Caco-2 (cell line): ENCODE results near the gene COL27A1. TPM values are rescaled to one million over a fixed set of nuclear protein-coding genes. Genes with fewer than 3 reads are reported as not detected.

Experiments used
- BruUV-seq: library from RNA; stranded (reverse); fragments of 400-500 nt; replicated peaks from 2 replicates; lab custom pipeline; 2021; lab: Mats Ljungman, UMichigan
- CTCF ChIA-PET: fragments of 300-600 bp; sonication (Branson Sonifier 250); formaldehyde crosslinking; loops from one replicate; lab custom pipeline; 2022; ENCODE audit warnings: antibody characterized with exemption; lab: Charles Lee
- POLR2A ChIA-PET: fragments of 300-600 bp; sonication (Branson Sonifier 250); formaldehyde crosslinking; loops from one replicate; lab custom pipeline; 2022; ENCODE audit warnings: antibody characterized with exemption; lab: Charles Lee
- DNase-seq, 2 experiments: peaks; one replicate each; pipeline versions ENCODE4 v3.0.0 to v3.0.0-alpha.2; 2020 to 2022
- H3K27me3 ChIP-seq: replicated peaks from 2 replicates; pipeline ENCODE4 v1.6.0; 2011; ENCODE audit warnings: low read length; ENCODE audit not compliant: control insufficient read depth, insufficient read depth
- H3K36me3 ChIP-seq: 2 replicates; pipeline ENCODE4 v1.5.1; 2011; ENCODE audit warnings: low read length; ENCODE audit not compliant: control insufficient read depth, insufficient read depth
- H3K4me1 ChIP-seq: fragments of 250-450 bp; sonication (Bioruptor Pico); 2 replicates; pipeline ENCODE4 v1.5.1; 2020; ENCODE audit warnings: mild to moderate bottlenecking
- H3K4me3 ChIP-seq: 2 replicates; pipeline ENCODE4 v1.5.1; 2011; ENCODE audit warnings: low read depth, mild to moderate bottlenecking, control low read depth, low read length
- H3K9me3 ChIP-seq: fragments of 250-450 bp; sonication (Bioruptor Pico); 2 replicates; pipeline ENCODE4 v1.5.1; 2020; ENCODE audit warnings: mild to moderate bottlenecking, moderate library complexity
- H3K27ac Mint-ChIP-seq: one replicate; pipeline ENCODE4 v1.8.0; 2022; ENCODE audit warnings: mixed read lengths; ENCODE audit not compliant: unreplicated experiment
- H3K27me3 Mint-ChIP-seq: one replicate; pipeline ENCODE4 v1.8.0; 2022; ENCODE audit warnings: mixed read lengths; ENCODE audit not compliant: insufficient read depth, unreplicated experiment
- H3K36me3 Mint-ChIP-seq: one replicate; pipeline ENCODE4 v1.8.0; 2022; ENCODE audit warnings: mild to moderate bottlenecking, mixed read lengths; ENCODE audit not compliant: insufficient read depth, unreplicated experiment
- H3K4me1 Mint-ChIP-seq: one replicate; pipeline ENCODE4 v1.8.0; 2022; ENCODE audit warnings: low read depth, mixed read lengths; ENCODE audit not compliant: unreplicated experiment
- H3K4me3 Mint-ChIP-seq: one replicate; pipeline ENCODE4 v1.8.0; 2022; ENCODE audit warnings: mild to moderate bottlenecking, moderate library complexity, mixed read lengths; ENCODE audit not compliant: unreplicated experiment
- H3K9me3 Mint-ChIP-seq: one replicate; pipeline ENCODE4 v1.8.0; 2022; ENCODE audit warnings: mixed read lengths; ENCODE audit not compliant: unreplicated experiment
- CTCF ChIP-seq, 2 experiments: fragments of 200-600 bp in 1 of 2; IDR thresholded peaks; 1 replicate in 1 of 2; 2 replicates in 1 of 2; pipeline versions ENCODE4 v1.5.1 to v1.8.0; 2011 to 2022; ENCODE audit warnings: antibody characterized with exemption in 1 of 2, control low read depth in 1 of 2, inconsistent platforms in 1 of 2, low read depth in 1 of 2, low read length in 1 of 2, mild to moderate bottlenecking in 1 of 2, moderate library complexity in 1 of 2; ENCODE audit not compliant: insufficient read depth in 1 of 2, severe bottlenecking in 1 of 2, unreplicated experiment in 1 of 2
- intact Hi-C: fragments of 100-400 bp; cut with micrococcal nuclease; formaldehyde crosslinking; loops from one replicate; pipeline ENCODE4 v1.10.0; 2022; ENCODE audit not compliant: unreplicated experiment
- total RNA-seq: library from RNA; stranded (reverse); gene quantifications from 2 replicates; pipeline ENCODE4 v1.2.3, GENCODE V29; 2022

Gene COL27A1
- total RNA-seq, 1 experiment from 2014 or later, result 31.1 TPM

GRCh38 chr9:114231719-114232449 lies 76.5 kb downstream of the COL27A1 start:
- no peaks in the 10 kb centered on the region for H3K36me3 ChIP-seq
- no peak for TF ChIP-seq CTCF (IDR thresholded peaks at IDR 0.05; ENCODE audit: insufficient read depth in 1 of 2, low read depth in 1 of 2, low read length in 1 of 2, severe bottlenecking in 1 of 2, unreplicated experiment in 1 of 2)
- H3K36me3 Mint-ChIP-seq, result no peaks in the 10 kb centered on the region
- POLR2A ChIA-PET, result no interaction called here
- H3K4me3 Mint-ChIP-seq, result no peak overlapping the region
- DNase-seq, result no peak
- H3K9me3 Mint-ChIP-seq, result no peaks in the 10 kb centered on the region
- H3K27ac Mint-ChIP-seq, result peak overlapping the region; percentile 31
- no peaks in the 10 kb centered on the region for H3K4me1 ChIP-seq
- BruUV-seq, result no TSS peak
- H3K4me3 ChIP-seq, result no peak overlapping the region
- intact Hi-C loops, result no loop called here
- CTCF ChIA-PET, result no interaction called here
- no peaks in the 10 kb centered on the region for H3K27me3 ChIP-seq
- H3K9me3 ChIP-seq, result no peaks in the 10 kb centered on the region
- H3K4me1 Mint-ChIP-seq, result no peaks in the 10 kb centered on the region
- no peaks in the 10 kb centered on the region for H3K27me3 Mint-ChIP-seq

- no peak overlapping the region for H3K4me3 ChIP-seq
- no peaks in the 10 kb centered on the region for H3K27me3 ChIP-seq
- no peak for DNase-seq
- no TSS peak for BruUV-seq
- Mint-ChIP-seq H3K4me3 (no peak overlapping the region), H3K4me1 (no peaks in the 10 kb centered on the region), H3K36me3 (peaks cover 1% of the 10 kb centered on the region), H3K27ac (no peak overlapping the region), H3K9me3 (no peaks in the 10 kb centered on the region), H3K27me3 (no peaks in the 10 kb centered on the region)
- CTCF ChIA-PET, result no interaction called here
- intact Hi-C loops, result no loop called here
- peaks cover under 1% of the 10 kb centered on the region; the same call in 1 of the 2 replicates for H3K4me1 ChIP-seq
- no peaks in the 10 kb centered on the region for H3K9me3 ChIP-seq
- no peak for TF ChIP-seq CTCF (IDR thresholded peaks at IDR 0.05; ENCODE audit: insufficient read depth in 1 of 2, low read depth in 1 of 2, low read length in 1 of 2, severe bottlenecking in 1 of 2, unreplicated experiment in 1 of 2)
- POLR2A ChIA-PET, result no interaction called here
- no peaks in the 10 kb centered on the region; the same call in 1 of the 2 replicates for H3K36me3 ChIP-seq
These were observed 78.3 kb downstream of the COL27A1 start for GRCh38 chr9:114233491-114234185.

GRCh38 chr9:114235033-114235661 lies 79.8 kb downstream of the COL27A1 start:
- no peak overlapping the region for H3K4me3 Mint-ChIP-seq

More at GRCh38 chr9:114235033-114235661, 79.8 kb downstream of the COL27A1 start:
- POLR2A ChIA-PET, result no interaction called here
- H3K4me3 ChIP-seq, result no peak overlapping the region
- no peaks in the 10 kb centered on the region for H3K9me3 Mint-ChIP-seq
- no peaks in the 10 kb centered on the region for H3K9me3 ChIP-seq
- TF ChIP-seq CTCF (IDR thresholded peaks at IDR 0.05; ENCODE audit: insufficient read depth in 1 of 2, low read depth in 1 of 2, low read length in 1 of 2, severe bottlenecking in 1 of 2, unreplicated experiment in 1 of 2), result no peak
- H3K4me1 ChIP-seq, result peaks cover 4% of the 10 kb centered on the region; the same call in 1 of the 2 replicates
- intact Hi-C loops, result no loop called here
- H3K27me3 Mint-ChIP-seq, result no peaks in the 10 kb centered on the region
- no TSS peak for BruUV-seq
- DNase-seq, result no peak
- no peaks in the 10 kb centered on the region for H3K4me1 Mint-ChIP-seq
- CTCF ChIA-PET, result no interaction called here
- H3K27ac Mint-ChIP-seq, result no peak overlapping the region
- H3K36me3 ChIP-seq, result peaks cover 1% of the 10 kb centered on the region; the same call in 1 of the 2 replicates
- peaks cover 9% of the 10 kb centered on the region for H3K36me3 Mint-ChIP-seq
- H3K27me3 ChIP-seq, result no peaks in the 10 kb centered on the region
